HG02798 (cell line): ENCODE data around the gene PER2.
A peak's percentile ranks its signal among the peaks of the same experiment; 100 is the strongest.
"Not testable (repeated sequence)": the region's sequence is repeated elsewhere in the genome, so short reads cannot be mapped to it uniquely, and the experiment has no call there.

Source experiments
- ATAC-seq: cut with Tn5 transposase; IDR thresholded peaks from one replicate; pipeline ENCODE4 v1.9.1; 2021; ENCODE audit warnings: mild to moderate bottlenecking; ENCODE audit not compliant: unreplicated experiment, poor library complexity

PER2 gene

GRCh38 chr2:238290091-238290509 lies 1.7 kb upstream of the PER2 start:
- no peak for ATAC-seq

- ATAC-seq, result no peak
These were observed 1.2 kb upstream of the PER2 start for GRCh38 chr2:238289574-238289973.

GRCh38 chr2:238288650-238289573 lies 502 bp upstream of the PER2 start:
- ATAC-seq, result peak; percentile 94

GRCh38 chr2:238286987-238287736 lies 1.2 kb downstream of the PER2 start:
- ATAC-seq, result no peak

- no peak for ATAC-seq
These were observed 1.9 kb downstream of the PER2 start for GRCh38 chr2:238286551-238286950.

GRCh38 chr2:238286095-238286494 lies 2.3 kb downstream of the PER2 start:
- ATAC-seq, result no peak

GRCh38 chr2:238285653-238286082 lies 2.7 kb downstream of the PER2 start:
- no peak for ATAC-seq

- ATAC-seq, result no peak
These were observed 3.5 kb downstream of the PER2 start for GRCh38 chr2:238284802-238285515.

GRCh38 chr2:238282861-238283738 lies 5.3 kb downstream of the PER2 start:
- ATAC-seq, result no peak

GRCh38 chr2:238281826-238282480 lies 6.5 kb downstream of the PER2 start:
- no peak for ATAC-seq

GRCh38 chr2:238280083-238280825 lies 8.2 kb downstream of the PER2 start:
- ATAC-seq, result no peak

GRCh38 chr2:238279324-238279682 lies 9.1 kb downstream of the PER2 start:
- ATAC-seq, result no peak

- ATAC-seq, result no peak
These were observed 9.6 kb downstream of the PER2 start for GRCh38 chr2:238278626-238279323.

- no peak for ATAC-seq
These were observed 10.7 kb downstream of the PER2 start for GRCh38 chr2:238277695-238278094.

GRCh38 chr2:238274152-238274865 lies 14.1 kb downstream of the PER2 start:
- no peak for ATAC-seq

GRCh38 chr2:238273433-238273832 lies 15.0 kb downstream of the PER2 start:
- not testable (repeated sequence) for ATAC-seq

- ATAC-seq, result no peak
These were observed 16.3 kb downstream of the PER2 start for GRCh38 chr2:238272156-238272555.
